Measurements from ENCODE around the gene CPSF4L. TPM values are rescaled to one million over a fixed set of nuclear protein-coding genes. Genes with fewer than 3 reads are reported as not detected.

The CPSF4L gene
- total and polyA plus RNA-seq, 2 of the 13 experiments (the other 11 are each of a cell fraction or from before 2014, with no cell fraction given) = 0.73 to 1.6 TPM

DNA sequence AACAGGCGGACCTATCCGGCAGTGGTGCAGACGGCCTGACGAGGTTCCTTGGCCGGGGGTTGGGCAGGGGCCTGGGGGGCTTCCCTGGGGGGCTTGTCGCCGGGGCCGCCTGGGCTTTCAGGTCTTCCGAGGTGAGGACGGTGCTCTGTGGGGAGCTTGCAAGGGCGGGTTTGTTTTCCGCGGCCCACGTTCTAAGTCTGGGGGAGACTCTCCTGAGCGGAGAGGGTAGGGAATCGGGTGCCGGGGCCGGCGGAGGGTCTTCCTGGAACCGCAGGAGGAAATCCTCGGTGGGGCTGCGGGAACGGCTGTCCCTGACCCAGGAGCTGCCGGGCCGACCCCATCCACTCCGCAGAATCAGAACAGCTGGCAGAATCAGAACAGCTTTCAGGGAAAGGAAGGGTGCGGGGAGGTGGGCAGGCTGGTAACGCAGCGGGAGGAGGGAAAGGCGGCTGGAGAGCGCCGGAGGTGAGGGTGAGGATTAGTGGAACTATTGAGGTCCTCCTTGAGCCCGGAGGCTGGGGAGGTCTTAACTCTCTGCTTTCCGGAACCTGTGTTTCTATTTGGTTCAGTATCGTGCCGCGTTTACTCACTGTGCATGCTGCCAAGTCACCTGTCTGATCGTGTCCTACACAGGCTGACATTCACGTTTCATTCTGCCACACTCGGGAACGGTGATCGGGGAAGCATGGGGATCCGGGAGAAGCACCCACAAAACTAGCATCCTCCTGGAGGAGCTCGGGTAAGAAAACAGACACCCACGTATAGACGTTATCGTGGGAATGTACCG lies 28.9 kb downstream of the CPSF4L start (continued):
- TF ChIP-seq, protein P1, sequence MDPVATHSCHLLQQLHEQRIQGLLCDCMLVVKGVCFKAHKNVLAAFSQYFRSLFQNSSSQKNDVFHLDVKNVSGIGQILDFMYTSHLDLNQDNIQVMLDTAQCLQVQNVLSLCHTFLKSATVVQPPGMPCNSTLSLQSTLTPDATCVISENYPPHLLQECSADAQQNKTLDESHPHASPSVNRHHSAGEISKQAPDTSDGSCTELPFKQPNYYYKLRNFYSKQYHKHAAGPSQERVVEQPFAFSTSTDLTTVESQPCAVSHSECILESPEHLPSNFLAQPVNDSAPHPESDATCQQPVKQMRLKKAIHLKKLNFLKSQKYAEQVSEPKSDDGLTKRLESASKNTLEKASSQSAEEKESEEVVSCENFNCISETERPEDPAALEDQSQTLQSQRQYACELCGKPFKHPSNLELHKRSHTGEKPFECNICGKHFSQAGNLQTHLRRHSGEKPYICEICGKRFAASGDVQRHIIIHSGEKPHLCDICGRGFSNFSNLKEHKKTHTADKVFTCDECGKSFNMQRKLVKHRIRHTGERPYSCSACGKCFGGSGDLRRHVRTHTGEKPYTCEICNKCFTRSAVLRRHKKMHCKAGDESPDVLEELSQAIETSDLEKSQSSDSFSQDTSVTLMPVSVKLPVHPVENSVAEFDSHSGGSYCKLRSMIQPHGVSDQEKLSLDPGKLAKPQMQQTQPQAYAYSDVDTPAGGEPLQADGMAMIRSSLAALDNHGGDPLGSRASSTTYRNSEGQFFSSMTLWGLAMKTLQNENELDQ (CRISPR knock-in tag; IDR thresholded peaks at IDR 0.05; ENCODE audit: borderline replicate concordance) = 0 out of 2 replicates have a peak, but pooled peaks have one; percentile 25
- TF ChIP-seq SCMH1 (CRISPR knock-in tag; IDR thresholded peaks at IDR 0.05; ENCODE audit: borderline replicate concordance) = no peak
- no peak for TF ChIP-seq ZNF558 (CRISPR knock-in tag; IDR thresholded peaks at IDR 0.05; ENCODE audit: borderline replicate concordance)
- TF ChIP-seq EZH2 (conservative IDR thresholded peaks at IDR 0.05; ENCODE audit: low read depth, low read length) = no peak
- TF ChIP-seq, protein P2, sequence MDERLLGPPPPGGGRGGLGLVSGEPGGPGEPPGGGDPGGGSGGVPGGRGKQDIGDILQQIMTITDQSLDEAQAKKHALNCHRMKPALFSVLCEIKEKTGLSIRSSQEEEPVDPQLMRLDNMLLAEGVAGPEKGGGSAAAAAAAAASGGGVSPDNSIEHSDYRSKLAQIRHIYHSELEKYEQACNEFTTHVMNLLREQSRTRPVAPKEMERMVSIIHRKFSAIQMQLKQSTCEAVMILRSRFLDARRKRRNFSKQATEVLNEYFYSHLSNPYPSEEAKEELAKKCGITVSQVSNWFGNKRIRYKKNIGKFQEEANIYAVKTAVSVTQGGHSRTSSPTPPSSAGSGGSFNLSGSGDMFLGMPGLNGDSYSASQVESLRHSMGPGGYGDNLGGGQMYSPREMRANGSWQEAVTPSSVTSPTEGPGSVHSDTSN (CRISPR knock-in tag; IDR thresholded peaks at IDR 0.05) = no peak
- TF ChIP-seq GTF2F1 (IDR thresholded peaks at IDR 0.05; ENCODE audit: low read length) = 0 out of 2 replicates have a peak, but pooled peaks have one; percentile 6
- TF ChIP-seq SMARCC2 (IDR thresholded peaks at IDR 0.05) = no peak
- TF ChIP-seq, protein P3, sequence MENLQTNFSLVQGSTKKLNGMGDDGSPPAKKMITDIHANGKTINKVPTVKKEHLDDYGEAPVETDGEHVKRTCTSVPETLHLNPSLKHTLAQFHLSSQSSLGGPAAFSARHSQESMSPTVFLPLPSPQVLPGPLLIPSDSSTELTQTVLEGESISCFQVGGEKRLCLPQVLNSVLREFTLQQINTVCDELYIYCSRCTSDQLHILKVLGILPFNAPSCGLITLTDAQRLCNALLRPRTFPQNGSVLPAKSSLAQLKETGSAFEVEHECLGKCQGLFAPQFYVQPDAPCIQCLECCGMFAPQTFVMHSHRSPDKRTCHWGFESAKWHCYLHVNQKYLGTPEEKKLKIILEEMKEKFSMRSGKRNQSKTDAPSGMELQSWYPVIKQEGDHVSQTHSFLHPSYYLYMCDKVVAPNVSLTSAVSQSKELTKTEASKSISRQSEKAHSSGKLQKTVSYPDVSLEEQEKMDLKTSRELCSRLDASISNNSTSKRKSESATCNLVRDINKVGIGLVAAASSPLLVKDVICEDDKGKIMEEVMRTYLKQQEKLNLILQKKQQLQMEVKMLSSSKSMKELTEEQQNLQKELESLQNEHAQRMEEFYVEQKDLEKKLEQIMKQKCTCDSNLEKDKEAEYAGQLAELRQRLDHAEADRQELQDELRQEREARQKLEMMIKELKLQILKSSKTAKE (CRISPR knock-in tag; IDR thresholded peaks at IDR 0.05; ENCODE audit: borderline replicate concordance) = no peak
- TF ChIP-seq, protein P4, sequence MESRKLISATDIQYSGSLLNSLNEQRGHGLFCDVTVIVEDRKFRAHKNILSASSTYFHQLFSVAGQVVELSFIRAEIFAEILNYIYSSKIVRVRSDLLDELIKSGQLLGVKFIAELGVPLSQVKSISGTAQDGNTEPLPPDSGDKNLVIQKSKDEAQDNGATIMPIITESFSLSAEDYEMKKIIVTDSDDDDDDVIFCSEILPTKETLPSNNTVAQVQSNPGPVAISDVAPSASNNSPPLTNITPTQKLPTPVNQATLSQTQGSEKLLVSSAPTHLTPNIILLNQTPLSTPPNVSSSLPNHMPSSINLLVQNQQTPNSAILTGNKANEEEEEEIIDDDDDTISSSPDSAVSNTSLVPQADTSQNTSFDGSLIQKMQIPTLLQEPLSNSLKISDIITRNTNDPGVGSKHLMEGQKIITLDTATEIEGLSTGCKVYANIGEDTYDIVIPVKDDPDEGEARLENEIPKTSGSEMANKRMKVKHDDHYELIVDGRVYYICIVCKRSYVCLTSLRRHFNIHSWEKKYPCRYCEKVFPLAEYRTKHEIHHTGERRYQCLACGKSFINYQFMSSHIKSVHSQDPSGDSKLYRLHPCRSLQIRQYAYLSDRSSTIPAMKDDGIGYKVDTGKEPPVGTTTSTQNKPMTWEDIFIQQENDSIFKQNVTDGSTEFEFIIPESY (CRISPR knock-in tag; IDR thresholded peaks at IDR 0.05) = no peak
- TF ChIP-seq STAT5B (CRISPR knock-in tag; IDR thresholded peaks at IDR 0.05) = no peak
- no peak for TF ChIP-seq ZNF432 (CRISPR knock-in tag; IDR thresholded peaks at IDR 0.05; ENCODE audit: borderline replicate concordance)
- TF ChIP-seq ZNF101 (CRISPR knock-in tag; IDR thresholded peaks at IDR 0.05; ENCODE audit: borderline replicate concordance, low read depth) = no peak
- peak; percentile 59; the same call in 1 of the 2 replicates for TF ChIP-seq KDM4B (CRISPR knock-in tag; IDR thresholded peaks at IDR 0.05)
- TF ChIP-seq DR1 (CRISPR knock-in tag; IDR thresholded peaks at IDR 0.05) = no peak
- TF ChIP-seq CBX5 (CRISPR knock-in tag; IDR thresholded peaks at IDR 0.05; ENCODE audit: borderline replicate concordance) = no peak
- no peak for TF ChIP-seq ETV5 (CRISPR knock-in tag; IDR thresholded peaks at IDR 0.05; ENCODE audit: borderline replicate concordance)
- TF ChIP-seq MAZ (IDR thresholded peaks at IDR 0.05; ENCODE audit: borderline replicate concordance, low read depth, low read length) = no peak
- TF ChIP-seq MAZ (CRISPR knock-in tag; IDR thresholded peaks at IDR 0.05; ENCODE audit: low read depth) = 0 out of 2 replicates have a peak, but pooled peaks have one; percentile 49

Measured in HepG2 (cell line).